Lower leg skin (tissue), 3 donors: ENCODE measurements around the gene CA10.

Experiments
- CTCF ChIP-seq, 3 donors: fragments of 450-650 bp; IDR thresholded peaks; one replicate each; pipeline ENCODE4 v1.5.1; 2016; ENCODE audit warnings: antibody characterized with exemption in 3 of 3, mild to moderate bottlenecking in 3 of 3, moderate library complexity in 2 of 3
- POLR2A ChIP-seq, 2 donors: fragments of 450-650 bp; IDR thresholded peaks; one replicate each; pipeline ENCODE4 v1.6.1; 2016 to 2017; ENCODE audit warnings: antibody characterized with exemption in 2 of 2, mild to moderate bottlenecking in 1 of 2, moderate library complexity in 1 of 2

GRCh38 chr17:51668963-51669246, 489.6 kb downstream of the CA10 start:
- TF ChIP-seq CTCF (IDR thresholded peaks at IDR 0.05) (no peak), POLR2A (IDR thresholded peaks at IDR 0.05) (no peak)
